GM21723 (cell line): ENCODE measurements around the gene HELZ2.
"Not testable (repeated sequence)": the region's sequence is repeated elsewhere in the genome, so short reads cannot be mapped to it uniquely, and the experiment has no call there.

Experiments
- ATAC-seq: cut with Tn5 transposase; IDR thresholded peaks from one replicate; pipeline ENCODE4 v1.9.1; 2021; ENCODE audit warnings: mild to moderate bottlenecking, moderate library complexity; ENCODE audit not compliant: unreplicated experiment

HELZ2 gene

DNA sequence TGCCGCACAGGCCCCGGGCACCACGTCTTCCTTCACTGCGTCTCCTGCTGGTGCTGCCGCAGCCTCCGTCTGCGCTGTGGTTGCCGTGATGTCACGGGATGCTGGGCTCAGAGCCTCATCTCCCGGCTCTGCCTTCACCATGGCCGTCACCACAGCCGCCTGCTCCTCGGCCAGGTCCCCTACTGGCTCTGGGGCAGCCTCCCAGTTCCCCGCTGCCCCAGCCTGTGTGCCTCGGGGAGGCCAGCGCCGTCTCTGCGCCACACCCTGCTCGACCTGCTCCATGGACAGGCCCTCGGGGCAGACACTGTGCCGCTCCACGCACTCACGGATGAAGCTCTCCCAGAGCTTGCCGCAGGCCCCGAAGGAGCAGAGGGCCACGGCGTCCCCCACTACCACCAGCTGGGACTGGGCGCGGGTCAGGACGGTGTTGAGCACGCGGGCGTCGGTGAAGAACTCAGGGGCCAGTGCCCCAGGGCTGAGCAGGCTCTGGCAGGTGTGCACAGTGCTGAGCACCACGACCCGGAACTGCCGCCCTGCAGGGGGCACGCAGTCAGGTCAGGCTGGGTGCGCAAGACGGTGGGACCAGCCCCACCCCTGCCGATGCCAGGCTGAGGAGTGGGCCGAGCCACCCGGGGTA lies 8.2 kb downstream of the HELZ2 start:
- no peak for ATAC-seq

DNA sequence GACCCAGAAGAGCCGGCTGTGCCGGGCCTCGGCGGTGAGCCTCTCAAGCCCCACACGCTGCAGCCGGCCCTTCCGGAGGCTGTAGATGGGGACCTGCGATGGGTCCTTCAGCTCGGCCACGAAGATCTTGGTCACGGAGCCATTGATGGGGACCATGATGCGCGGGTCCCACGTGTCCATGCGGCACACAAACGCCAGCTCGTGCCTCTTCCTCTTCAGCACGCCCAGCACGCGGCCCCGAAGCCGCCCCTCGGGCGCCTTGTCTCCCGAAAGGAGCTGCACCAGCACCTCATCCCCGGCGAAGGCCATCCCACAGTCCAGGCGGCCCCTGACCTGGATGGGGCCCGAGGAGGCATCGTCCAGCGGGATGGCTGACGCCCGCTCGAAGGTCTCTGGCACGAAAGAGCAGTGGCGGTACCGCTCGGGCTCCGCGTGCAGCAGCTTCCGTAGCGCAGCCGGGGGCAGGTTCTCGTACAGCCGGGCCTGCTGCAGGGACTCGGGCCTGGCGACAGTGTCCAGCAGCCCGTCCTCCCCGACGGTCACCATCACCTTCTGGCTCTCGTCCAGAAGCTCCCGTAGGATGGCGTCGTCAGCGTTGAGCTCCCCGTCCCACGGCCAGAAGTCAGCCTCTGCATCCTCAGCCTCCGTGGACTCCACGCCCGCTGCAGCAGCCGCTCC lies 8.9 kb downstream of the HELZ2 start:
- ATAC-seq, result no peak

DNA sequence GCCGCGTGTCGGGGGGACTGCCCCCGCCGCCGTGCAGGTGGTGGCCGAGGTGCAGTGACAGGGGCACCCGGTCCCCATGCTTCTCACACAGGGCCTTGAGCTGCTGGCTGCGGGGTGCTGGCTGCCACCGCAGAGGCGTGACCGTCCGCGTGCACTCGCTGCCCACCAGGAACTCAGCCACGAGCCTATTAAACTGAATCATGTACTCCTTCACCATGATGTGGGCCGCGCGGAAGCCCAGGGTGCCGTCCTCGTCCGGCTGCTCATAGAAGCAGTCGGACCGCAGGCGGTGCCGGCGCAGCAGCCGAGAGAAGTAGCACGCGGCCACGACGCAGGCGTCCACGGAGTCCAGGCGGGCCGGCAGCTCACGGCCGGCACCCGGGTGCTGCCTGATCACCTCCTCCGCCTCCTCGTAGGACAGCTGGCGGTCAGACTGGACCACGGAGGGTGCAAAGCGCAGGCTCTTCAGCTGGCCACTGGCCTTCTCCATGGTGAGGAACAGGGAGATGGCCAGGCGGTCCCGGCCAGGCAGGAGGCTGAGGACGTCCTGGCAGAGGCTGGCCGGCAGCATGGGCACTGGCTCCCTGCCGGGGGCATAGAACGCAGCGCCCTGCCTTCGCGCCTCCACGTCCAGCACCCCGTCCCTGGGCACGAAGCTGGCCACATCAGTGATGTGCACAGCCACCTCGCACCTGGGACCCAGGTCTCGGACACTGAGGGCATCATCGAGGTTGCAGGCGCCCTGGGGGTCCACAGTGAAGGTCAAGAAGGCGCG lies 9.8 kb downstream of the HELZ2 start:
- ATAC-seq, result no peak

DNA sequence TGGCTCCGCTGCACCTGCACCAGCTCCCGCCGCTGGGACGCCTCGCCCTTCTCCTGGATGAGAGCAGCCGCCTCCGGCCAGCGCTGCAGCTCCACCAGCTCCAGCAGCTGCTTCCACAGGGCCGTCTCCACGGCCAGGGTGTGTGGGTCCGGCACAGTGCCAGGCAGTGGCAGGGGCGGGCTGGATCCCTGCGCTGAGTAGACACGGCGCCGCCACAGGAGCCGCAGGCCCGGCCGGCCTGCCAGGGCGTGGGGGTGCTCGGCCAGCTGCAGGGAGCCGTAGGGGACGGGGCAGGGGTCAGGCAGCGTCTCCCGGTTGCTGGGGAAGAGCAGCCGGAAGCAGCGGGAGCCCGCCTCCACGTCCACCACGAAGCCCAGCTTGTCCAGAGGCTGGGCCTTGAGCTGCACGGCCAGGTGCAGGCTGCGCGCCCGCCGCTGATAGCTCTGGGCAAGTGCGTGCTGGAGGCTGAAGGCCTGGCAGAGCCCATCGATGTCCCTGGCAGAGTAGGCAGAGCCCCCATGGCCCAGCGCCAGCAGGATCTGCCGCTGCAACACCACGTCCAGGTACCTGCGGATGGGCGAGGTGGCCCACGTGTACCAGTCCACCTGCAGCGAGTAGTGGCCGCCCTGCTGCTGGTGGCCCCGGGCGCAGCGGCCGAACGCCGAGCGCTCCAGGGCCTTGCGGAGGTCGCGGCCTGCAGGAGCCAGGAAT lies 10.7 kb downstream of the HELZ2 start:
- no peak for ATAC-seq

DNA sequence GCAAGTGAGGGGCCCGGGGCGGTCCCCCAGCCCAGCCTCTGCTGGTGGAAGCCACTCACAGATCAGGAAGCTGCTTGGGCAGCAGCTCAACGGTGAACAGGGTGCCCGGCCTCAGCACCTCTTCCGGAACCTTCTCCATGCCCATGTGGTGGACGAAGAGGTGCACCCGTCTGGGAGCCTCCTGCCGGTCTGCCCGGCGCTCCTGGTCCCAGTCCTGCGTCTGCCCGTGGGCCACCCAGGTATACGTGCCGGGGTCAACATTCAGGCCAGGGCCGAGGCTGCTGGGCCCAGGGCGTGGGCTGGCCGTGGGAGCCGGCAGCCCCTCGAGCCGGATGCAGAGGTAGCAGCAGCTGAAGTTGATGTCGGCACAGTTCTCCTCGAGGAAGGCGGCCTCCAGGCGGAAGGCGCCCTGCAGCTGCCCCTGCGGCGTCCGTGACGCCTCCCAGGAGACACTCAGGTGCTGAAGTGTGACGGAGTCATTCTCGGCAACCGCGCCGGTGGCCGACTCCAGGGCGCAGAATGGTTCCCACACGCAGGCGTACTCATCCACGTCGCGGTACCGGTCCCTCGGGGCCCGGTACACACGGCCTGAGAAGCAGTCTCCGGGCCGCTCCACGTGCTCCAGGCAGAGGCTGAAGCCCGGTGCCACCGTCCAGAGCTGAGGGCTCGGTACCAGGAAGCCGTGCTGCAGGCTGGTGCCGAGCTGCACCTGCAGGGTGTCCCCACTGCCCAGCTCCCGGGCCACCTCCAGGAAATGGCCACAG lies 11.4 kb downstream of the HELZ2 start:
- no peak for ATAC-seq

DNA sequence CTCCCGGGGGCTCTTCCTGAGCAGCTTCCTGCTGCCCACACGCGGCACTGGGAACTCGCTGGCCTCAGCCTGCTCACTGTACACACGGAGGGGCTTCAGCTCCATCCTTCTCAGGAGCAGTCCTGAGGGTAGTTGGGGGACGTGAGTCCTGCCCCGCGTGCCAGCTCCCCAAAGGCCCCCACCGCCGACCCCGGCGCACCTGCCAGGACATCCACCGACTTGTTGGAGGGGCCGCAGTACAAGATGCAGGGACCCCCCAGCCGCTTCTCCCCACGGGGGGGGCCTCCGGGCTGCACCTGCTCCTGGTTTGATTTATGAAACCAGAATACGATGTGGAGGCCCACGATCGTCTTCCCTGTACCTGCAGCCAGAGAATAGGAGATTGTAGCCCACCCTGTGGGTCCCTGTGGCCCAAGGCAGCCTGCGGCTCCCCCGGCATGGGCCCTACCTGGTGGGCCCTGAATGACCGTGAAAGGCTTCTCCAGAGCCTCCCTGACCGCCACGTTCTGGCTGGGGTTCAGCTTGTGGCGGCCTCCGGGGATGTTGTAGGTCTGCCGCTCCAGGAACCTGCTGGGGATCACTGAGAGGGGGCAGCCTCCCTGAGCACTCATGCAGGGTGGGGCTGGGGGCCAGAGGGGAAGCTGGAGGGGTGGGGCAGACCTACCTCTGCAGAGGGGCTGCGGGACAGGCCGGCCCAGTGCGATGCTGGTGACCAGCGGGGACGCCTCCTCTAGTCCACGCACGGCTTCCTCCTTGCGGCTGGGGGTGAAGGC lies 12.2 kb downstream of the HELZ2 start:
- no peak for ATAC-seq

DNA sequence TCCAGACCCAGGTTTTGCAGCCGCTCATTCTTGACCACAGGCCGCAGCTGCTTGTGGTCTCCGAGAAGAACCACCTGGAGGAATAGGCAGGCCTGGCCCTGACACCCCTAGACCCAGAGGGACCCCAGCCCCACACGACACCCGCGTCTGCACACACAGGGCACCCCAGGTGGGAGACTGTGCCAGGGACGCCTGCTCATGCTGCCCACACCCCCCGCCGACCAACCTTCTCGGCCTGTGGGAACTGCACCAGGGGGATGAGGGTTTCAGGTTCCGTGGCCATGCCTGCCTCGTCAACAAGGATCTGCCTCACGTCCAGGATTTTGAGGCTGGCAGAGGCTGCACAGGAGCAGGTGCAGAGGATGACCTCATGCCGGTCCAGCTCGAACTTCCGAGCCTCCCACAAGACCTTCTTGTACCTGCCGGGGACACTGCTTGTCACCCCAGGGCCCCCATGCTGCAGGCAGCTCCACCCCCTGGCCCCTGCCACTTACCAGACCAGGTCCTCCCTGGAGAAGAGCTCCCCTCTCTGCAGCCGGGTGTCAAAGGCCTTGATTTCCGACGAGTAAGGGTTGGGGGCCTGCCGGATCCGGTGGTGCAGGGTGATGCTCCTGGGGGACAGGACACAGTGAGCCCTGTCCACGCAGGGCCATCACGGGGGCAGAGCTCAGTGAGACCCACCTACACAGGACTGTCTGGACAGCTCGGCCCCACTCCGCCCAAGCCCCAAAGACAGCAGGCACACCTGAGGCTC lies 13.0 kb downstream of the HELZ2 start:
- no peak for ATAC-seq

DNA sequence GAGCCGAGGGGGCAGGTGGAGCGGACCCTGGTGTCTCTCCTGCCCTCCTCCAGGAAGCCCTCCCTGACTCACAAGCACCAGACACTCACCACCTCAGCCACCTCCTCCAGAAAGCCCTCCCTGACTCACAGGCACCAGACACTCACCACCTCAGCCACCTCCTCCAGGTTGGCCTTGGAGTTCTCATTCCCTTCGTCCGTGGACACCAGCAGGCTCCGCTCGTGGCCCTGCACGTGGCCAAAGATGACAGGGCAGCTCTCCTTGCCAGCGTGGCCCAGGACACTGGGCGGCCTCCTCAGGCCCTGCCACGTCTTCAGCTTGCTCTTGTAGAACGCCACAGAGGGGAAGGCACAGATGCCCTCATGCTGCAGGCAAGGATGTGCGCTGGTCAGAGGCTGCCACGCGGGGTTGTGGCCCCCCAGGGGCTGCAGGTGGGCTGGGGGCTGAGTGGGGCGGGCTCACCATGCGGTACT lies 13.7 kb downstream of the HELZ2 start:
- no peak for ATAC-seq

DNA sequence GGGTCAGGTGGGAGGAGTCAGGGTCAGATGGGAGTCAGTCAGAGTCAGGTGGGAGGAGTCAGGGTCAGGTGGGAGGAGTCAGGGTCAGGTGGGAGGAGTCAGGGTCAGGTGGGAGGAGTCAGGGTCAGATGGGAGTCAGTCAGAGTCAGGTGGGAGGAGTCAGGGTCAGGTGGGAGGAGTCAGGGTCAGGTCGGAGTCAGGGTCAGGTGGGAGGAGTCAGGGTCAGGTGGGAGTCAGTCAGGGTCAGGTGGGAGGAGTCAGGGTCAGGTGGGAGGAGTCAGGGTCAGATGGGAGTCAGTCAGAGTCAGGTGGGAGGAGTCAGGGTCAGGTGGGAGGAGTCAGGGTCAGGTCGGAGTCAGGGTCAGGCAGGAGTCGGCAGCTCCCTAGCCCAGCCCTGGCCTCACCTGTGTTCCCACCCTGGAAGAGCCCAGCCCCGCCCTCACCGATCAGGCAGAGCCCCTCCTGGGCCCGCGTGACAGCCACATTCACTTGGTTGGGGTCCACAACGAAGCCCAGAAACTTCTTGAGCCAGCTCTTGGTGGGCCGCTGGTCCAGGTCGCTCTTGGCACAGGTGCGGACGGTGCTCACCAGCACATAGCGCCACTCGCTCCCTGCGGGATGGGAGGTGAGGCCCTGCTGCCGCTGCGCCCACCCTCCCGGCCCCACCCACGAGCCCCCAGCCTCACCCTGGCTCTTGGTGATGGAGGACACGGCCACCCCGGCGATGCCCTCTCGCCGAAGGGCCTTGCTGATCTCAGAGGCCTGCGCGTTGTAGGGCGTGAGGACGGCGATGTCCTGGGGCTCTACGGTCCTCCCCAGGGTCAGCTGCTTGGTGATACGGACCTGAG lies 14.3 kb downstream of the HELZ2 start:
- ATAC-seq, result not testable (repeated sequence)

DNA sequence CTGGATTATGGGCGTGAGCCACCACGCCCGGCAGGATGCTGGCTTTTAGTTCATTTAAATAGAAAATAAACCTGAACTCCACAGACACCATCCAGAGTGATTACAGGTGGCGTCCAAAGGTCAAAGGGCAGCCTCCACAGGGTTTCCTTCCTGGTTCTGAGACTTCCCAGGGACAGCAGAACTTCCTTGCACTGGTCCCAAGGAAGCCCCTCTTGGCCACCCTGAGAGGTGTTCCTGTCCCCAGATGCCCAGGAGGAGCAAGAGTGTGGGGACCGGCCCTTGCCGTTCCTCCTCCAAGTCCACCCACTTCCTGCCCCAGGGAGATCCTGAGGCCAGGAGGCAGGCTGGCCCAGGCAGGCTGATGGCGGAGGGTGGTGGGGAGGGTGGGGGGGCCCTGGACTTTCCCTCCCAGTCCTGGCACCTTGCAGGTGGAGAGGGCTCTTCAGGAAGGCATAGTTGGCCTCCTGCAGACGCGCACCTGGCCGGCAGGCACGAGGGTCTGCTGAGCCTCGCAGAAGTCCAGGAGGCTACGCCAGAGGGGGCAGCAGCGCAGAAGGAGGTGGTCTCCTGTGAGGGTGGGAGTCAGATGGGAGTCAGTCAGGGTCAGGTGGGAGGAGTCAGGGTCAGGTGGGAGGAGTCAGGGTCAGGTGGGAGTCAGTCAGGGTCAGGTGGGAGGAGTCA lies 15.1 kb downstream of the HELZ2 start:
- no peak for ATAC-seq

DNA sequence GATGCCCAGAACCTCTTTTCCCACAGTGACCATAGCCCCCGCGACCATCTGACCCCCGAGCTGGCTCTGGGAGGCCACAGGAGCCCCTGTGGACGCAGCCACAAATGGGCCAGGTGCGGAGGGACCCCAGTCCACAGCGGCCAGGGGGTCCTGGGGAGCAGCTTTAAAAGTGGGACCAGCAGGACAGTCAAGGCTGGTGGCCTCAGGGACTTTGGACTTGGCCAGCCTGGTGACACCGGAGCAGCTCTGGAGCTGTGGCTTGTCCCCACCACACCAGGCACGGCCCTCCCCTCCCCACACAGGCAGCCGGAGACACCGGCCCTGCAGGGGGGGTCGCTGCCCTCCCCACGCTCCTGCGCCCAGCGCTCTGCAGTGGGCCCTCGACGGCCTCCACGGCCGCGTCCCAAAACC lies 16.6 kb downstream of the HELZ2 start:
- no peak for ATAC-seq

DNA sequence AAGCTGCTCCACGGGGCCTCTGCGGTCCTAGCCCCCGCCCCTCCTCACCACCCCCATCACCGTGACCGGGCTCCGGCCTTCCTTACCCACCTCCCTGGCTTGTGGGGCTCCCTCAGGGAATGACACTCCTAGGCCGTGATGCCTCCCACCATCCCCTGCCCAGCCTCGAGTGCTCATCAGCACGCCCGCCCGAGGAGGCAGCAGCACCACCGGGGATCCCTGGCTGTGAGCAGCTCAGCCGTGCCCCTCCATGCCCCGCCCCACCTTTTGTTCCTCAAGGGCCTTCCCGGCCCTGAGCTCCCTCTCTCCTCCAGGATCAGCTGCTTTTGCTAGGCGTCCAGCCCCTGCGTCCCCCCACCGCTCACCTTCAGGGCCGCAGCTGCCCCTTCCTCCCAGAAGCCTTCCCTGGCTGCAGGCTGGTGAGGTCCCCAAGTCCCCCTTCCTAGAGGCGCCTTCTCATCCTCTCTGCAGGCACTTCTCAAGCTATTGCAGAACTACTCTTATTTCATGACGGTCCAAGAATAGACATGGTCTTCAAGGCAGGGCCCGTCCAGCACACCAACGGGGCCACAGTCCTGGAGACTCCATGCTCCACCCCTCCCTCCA lies 17.1 kb downstream of the HELZ2 start:
- no peak for ATAC-seq

DNA sequence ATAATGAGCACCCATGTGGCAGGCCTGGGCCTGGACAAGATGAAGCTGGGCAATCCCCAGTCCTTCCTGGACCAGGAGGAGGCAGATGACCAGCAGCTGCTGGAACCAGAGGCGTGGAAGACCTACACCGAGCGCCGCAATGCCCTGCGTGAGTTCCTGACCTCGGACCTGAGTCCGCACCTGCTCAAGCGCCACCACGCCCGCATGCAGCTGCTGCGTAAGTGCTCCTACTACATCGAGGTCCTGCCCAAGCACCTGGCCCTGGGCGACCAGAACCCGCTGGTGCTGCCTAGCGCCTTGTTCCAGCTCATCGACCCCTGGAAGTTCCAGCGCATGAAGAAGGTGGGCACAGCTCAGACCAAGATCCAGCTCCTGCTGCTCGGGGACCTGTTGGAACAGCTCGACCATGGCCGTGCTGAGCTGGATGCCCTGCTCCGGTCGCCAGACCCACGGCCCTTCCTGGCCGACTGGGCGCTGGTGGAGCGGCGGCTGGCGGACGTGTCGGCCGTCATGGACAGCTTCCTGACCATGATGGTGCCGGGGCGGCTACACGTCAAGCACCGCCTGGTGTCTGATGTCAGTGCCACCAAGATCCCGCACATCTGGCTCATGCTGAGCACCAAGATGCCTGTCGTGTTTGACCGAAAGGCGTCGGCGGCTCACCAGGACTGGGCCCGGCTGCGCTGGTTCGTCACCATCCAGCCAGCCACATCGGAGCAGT lies 18.2 kb downstream of the HELZ2 start:
- no peak for ATAC-seq

DNA sequence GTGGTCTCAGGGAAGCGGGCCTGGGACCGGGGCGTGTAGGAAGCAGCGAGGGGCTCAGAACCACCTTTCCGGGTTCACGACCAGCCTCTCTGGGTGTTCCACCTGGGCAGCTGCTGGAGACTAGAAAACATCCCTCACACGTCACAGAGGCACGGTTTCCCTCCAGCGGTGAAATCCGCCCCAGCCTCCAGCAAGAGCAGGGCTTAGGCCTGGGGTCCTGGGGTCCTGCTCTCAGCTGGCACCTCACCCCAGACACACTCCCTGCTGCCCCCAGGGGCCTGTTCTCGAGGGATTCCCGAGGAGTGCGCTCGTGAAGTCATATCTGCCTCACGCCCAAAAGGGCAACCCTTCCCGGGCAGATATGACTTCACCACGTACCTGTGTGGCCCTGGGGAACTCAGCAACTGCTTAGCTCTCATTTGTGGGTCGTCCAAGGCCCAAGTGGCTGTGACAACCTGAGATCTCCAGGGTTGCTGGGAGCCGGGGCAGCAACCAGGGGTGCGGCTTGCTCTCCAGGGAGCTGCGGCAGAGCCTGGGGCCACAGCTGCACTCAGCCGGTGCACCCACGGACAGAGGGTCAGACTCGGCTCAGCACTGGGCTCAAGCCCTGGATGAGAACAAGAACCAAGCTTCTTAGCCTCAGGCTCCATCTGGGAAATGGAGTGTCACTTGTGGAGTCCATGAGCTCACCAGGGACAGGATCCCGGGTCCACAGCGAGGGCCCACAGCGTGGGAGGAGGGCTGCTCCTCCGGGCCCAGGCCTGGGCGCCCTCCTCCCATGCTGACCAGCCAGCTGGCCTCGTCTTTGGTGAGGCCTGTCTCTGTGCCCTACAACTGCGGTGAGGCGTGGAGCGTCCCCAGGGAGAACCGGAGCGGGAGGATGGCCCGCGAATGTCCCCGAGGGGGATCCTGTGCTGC lies 19.4 kb downstream of the HELZ2 start:
- ATAC-seq, result no peak

DNA sequence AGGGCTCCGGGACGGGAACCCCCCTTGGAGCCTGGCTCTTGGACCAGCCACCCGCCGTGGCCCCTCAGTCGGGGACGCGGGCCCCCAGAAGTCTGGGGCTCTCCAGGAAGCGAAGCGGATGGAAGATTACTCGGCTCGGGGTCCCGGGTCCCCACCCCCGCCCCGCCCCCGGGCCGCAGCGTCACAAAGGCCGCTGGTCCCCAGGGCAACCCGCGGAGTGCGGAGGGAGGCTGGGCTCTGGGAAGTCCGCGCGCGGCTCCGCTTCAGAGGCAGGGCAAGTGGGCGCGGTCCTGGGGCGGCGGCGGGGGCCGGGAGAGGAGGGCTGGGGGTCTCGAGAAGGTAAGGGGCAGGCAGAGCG lies 20.1 kb downstream of the HELZ2 start, which contains the start of gene FNDC11:
Gene FNDC11, plus strand, starts transcription at position 227 of the 358 bp plus-strand sequence. CDS start 1,505 bp downstream, outside the sequence.
- peak; percentile 19 for ATAC-seq
